SK-N-SH treated with all-trans-retinoic acid at 6 μM for 48 hours (cell line): ENCODE measurements around the gene IMMP2L.

Source experiments
- ARNTL ChIP-seq: fragments of 450-650 bp; formaldehyde crosslinking; IDR thresholded peaks from 2 replicates; pipeline ENCODE4 v1.5.0; 2020; ENCODE audit warnings: low read depth, mild to moderate bottlenecking, moderate library complexity, borderline replicate concordance
- BACH2 ChIP-seq: fragments of 250-450 bp; sonication (Bioruptor Pico); IDR thresholded peaks from 2 replicates; pipeline ENCODE4 v1.9.0; 2021; ENCODE audit warnings: mild to moderate bottlenecking, borderline replicate concordance
- ESRRG ChIP-seq: fragments of 250-450 bp; sonication (Bioruptor Pico); IDR thresholded peaks from 2 replicates; pipeline ENCODE4 v1.6.1; 2021; ENCODE audit warnings: mild to moderate bottlenecking
- ISL1 ChIP-seq: fragments of 250-450 bp; sonication (Bioruptor Pico); IDR thresholded peaks from 2 replicates; pipeline ENCODE4 v2.1.2; 2022; ENCODE audit warnings: mild to moderate bottlenecking, moderate library complexity
- OSR1 ChIP-seq: fragments of 250-450 bp; sonication (Bioruptor Pico); IDR thresholded peaks from 2 replicates; pipeline ENCODE4 v1.8.0; 2022; ENCODE audit warnings: moderate library complexity, mild to moderate bottlenecking, inconsistent platforms
- RARB ChIP-seq: fragments of 250-450 bp; sonication (Bioruptor Pico); IDR thresholded peaks from 2 replicates; pipeline ENCODE4 v1.8.0; 2021; ENCODE audit warnings: mild to moderate bottlenecking, moderate library complexity
- TCF4 ChIP-seq: fragments of 250-450 bp; sonication (Bioruptor Pico); IDR thresholded peaks from 2 replicates; pipeline ENCODE4 v1.8.0; 2021; ENCODE audit warnings: mild to moderate bottlenecking, moderate library complexity, borderline replicate concordance
- TOX ChIP-seq: fragments of 250-450 bp; sonication (Bioruptor Pico); IDR thresholded peaks from 2 replicates; pipeline ENCODE4 v1.8.0; 2021; ENCODE audit warnings: mild to moderate bottlenecking, moderate library complexity, borderline replicate concordance
- ZC3H10 ChIP-seq: fragments of 250-450 bp; sonication (Bioruptor Pico); IDR thresholded peaks from 2 replicates; pipeline ENCODE4 v1.5.1; 2021; ENCODE audit warnings: mild to moderate bottlenecking, moderate library complexity
- ZNF70 ChIP-seq: fragments of 450-650 bp; formaldehyde crosslinking; IDR thresholded peaks from 2 replicates; pipeline ENCODE4 v1.5.0; 2020; ENCODE audit warnings: mild to moderate bottlenecking, moderate library complexity
- TF ChIP-seq, protein P1 (sequence below): fragments of 250-450 bp; sonication (Bioruptor Pico); IDR thresholded peaks from 2 replicates; pipeline ENCODE4 v1.5.1; 2020; ENCODE audit warnings: low read depth, mild to moderate bottlenecking, moderate library complexity
- TF ChIP-seq, protein P2 (sequence below): fragments of 250-450 bp; sonication (Bioruptor Pico); IDR thresholded peaks from 2 replicates; pipeline ENCODE4 v1.8.0; 2020; ENCODE audit warnings: mild to moderate bottlenecking, moderate library complexity, borderline replicate concordance

DNA sequence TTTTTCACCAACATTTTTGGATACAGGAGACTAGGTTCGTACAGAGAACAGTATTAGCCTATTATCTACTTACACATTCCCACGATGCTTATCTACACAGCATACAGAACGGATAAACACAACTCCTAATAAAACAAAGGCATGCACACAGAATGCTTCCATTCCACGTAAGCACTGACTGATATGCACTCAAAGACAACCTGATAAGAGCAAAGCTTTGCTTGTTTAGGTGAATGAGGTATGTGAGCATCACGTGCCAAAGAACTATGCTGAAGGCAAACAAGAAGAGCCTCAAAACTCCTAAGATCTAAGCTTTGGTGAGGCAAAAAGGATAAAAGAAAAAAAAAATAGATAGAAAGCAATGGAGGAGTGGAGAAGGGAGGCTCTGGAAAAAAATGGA lies 884.9 kb downstream of the IMMP2L start:
- no peak for TF ChIP-seq ARNTL
- TF ChIP-seq, protein P1, sequence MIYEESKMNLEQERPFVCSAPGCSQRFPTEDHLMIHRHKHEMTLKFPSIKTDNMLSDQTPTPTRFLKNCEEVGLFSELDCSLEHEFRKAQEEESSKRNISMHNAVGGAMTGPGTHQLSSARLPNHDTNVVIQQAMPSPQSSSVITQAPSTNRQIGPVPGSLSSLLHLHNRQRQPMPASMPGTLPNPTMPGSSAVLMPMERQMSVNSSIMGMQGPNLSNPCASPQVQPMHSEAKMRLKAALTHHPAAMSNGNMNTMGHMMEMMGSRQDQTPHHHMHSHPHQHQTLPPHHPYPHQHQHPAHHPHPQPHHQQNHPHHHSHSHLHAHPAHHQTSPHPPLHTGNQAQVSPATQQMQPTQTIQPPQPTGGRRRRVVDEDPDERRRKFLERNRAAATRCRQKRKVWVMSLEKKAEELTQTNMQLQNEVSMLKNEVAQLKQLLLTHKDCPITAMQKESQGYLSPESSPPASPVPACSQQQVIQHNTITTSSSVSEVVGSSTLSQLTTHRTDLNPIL, result no peak
- no peak for TF ChIP-seq TOX (CRISPR knock-in tag)
- TF ChIP-seq ESRRG (CRISPR knock-in tag), result no peak
- no peak for TF ChIP-seq OSR1 (CRISPR knock-in tag)
- TF ChIP-seq, protein P2, sequence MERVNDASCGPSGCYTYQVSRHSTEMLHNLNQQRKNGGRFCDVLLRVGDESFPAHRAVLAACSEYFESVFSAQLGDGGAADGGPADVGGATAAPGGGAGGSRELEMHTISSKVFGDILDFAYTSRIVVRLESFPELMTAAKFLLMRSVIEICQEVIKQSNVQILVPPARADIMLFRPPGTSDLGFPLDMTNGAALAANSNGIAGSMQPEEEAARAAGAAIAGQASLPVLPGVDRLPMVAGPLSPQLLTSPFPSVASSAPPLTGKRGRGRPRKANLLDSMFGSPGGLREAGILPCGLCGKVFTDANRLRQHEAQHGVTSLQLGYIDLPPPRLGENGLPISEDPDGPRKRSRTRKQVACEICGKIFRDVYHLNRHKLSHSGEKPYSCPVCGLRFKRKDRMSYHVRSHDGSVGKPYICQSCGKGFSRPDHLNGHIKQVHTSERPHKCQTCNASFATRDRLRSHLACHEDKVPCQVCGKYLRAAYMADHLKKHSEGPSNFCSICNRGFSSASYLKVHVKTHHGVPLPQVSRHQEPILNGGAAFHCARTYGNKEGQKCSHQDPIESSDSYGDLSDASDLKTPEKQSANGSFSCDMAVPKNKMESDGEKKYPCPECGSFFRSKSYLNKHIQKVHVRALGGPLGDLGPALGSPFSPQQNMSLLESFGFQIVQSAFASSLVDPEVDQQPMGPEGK, result no peak
- no peak for TF ChIP-seq ISL1 (CRISPR knock-in tag)
- TF ChIP-seq ZC3H10, result no peak
- TF ChIP-seq BACH2 (CRISPR knock-in tag), result no peak
- no peak for TF ChIP-seq RARB (CRISPR knock-in tag)
- TF ChIP-seq TCF4 (CRISPR knock-in tag), result no peak
- no peak for TF ChIP-seq ZNF70 (CRISPR knock-in tag)
